Glutamatergic neuron (in vitro differentiated cells): ENCODE results near the gene UBR4. TPM values are rescaled to one million over a fixed set of nuclear protein-coding genes. Genes with fewer than 3 reads are reported as not detected.

Experiments
- DNase-seq: peaks from one replicate; pipeline ENCODE4 v3.0.0; 2022
- H3K27ac Mint-ChIP-seq: one replicate; pipeline ENCODE4 v1.8.0; 2020; ENCODE audit warnings: mild to moderate bottlenecking, mixed read lengths, inconsistent platforms; ENCODE audit not compliant: unreplicated experiment
- H3K27me3 Mint-ChIP-seq: one replicate; pipeline ENCODE4 v1.8.0; 2020; ENCODE audit warnings: mild to moderate bottlenecking, moderate library complexity, mixed read lengths, inconsistent platforms; ENCODE audit not compliant: unreplicated experiment
- H3K36me3 Mint-ChIP-seq: one replicate; pipeline ENCODE4 v1.8.0; 2020; ENCODE audit warnings: mild to moderate bottlenecking, mixed read lengths, inconsistent platforms; ENCODE audit not compliant: unreplicated experiment
- H3K4me1 Mint-ChIP-seq: one replicate; pipeline ENCODE4 v1.8.0; 2020; ENCODE audit warnings: mild to moderate bottlenecking, low read depth, mixed read lengths, inconsistent platforms; ENCODE audit not compliant: unreplicated experiment
- H3K4me3 Mint-ChIP-seq: one replicate; pipeline ENCODE4 v1.8.0; 2020; ENCODE audit warnings: mild to moderate bottlenecking, mixed read lengths, inconsistent platforms; ENCODE audit not compliant: unreplicated experiment
- H3K9me3 Mint-ChIP-seq: one replicate; pipeline ENCODE4 v1.8.0; 2020; ENCODE audit warnings: mild to moderate bottlenecking, moderate library complexity, mixed read lengths, inconsistent platforms; ENCODE audit not compliant: unreplicated experiment
- total RNA-seq: library from RNA; stranded (reverse); fragmentation: NEBNext Ultra II Directional; extraction: Animal tissue kit (Norgen Biotek cat#: 25700); gene quantifications from one replicate; pipeline ENCODE4 v1.2.1, GENCODE V29; 2021; ENCODE audit not compliant: unreplicated experiment
- TF ChIP-seq, protein P1 (sequence below): fragments of 200-600 bp; sonication (generic); IDR thresholded peaks from one replicate; pipeline ENCODE4 v1.5.0; 2021; ENCODE audit not compliant: partially characterized antibody, unreplicated experiment

The UBR4 gene
- total RNA-seq, 1 donor from 2014 or later, result 176 TPM

DNA sequence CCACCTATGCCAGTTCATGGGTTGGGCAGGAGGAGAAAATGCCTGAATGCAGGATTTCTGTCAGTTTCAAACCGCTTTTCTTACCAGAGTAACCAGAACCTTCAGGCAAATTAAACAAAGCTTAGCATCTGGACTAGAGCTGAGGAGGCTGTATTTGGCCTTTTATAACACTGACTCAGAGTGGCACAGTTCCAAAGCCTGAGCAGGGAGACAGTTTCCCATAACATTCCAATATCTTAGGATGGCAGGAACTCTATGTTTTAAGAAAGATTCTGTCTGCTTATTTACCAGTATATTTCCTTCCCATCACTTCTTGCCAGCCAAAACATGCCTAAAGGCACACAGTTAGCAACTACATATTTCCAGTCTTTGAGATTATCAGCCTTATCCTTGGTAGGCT lies 46.8 kb downstream of the UBR4 start:
- peaks cover 1% of the 10 kb centered on the region for H3K9me3 Mint-ChIP-seq
- H3K4me3 Mint-ChIP-seq, result no peak overlapping the region
- no peak for DNase-seq
- peaks cover 3% of the 10 kb centered on the region for H3K27me3 Mint-ChIP-seq
- H3K4me1 Mint-ChIP-seq, result no peaks in the 10 kb centered on the region
- peaks cover 4% of the 10 kb centered on the region for H3K36me3 Mint-ChIP-seq
- TF ChIP-seq, protein P1, sequence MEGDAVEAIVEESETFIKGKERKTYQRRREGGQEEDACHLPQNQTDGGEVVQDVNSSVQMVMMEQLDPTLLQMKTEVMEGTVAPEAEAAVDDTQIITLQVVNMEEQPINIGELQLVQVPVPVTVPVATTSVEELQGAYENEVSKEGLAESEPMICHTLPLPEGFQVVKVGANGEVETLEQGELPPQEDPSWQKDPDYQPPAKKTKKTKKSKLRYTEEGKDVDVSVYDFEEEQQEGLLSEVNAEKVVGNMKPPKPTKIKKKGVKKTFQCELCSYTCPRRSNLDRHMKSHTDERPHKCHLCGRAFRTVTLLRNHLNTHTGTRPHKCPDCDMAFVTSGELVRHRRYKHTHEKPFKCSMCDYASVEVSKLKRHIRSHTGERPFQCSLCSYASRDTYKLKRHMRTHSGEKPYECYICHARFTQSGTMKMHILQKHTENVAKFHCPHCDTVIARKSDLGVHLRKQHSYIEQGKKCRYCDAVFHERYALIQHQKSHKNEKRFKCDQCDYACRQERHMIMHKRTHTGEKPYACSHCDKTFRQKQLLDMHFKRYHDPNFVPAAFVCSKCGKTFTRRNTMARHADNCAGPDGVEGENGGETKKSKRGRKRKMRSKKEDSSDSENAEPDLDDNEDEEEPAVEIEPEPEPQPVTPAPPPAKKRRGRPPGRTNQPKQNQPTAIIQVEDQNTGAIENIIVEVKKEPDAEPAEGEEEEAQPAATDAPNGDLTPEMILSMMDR, result no peak
- no peak overlapping the region for H3K27ac Mint-ChIP-seq

GRCh38 chr1:19160831-19161230 lies 49.2 kb downstream of the UBR4 start:
- H3K36me3 Mint-ChIP-seq, result peaks cover 4% of the 10 kb centered on the region
- H3K27me3 Mint-ChIP-seq, result peaks cover 3% of the 10 kb centered on the region
- no peak overlapping the region for H3K27ac Mint-ChIP-seq
- H3K4me3 Mint-ChIP-seq, result no peak overlapping the region
- no peak for DNase-seq
- H3K9me3 Mint-ChIP-seq, result peaks cover 1% of the 10 kb centered on the region
- H3K4me1 Mint-ChIP-seq, result no peaks in the 10 kb centered on the region
- TF ChIP-seq, protein P1, result no peak

DNA sequence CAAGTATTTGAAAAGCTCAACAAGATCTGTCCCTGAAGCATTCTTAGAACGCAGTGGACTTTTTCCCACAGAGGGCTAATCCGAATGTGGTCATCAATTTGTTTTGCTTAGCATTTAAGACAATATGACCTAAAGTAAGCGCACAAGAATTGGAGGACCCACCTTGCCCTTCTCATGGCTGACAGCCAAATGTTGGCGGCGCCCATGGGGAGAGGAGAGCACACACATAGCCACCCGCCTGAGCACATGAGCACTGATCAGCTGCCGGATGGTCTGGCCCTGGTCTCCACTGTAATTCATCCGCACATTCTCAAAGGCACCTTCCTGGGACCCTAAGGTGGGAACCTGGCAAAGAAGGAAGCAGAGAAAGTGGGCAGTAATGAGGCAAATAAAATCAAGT lies 52.4 kb downstream of the UBR4 start:
- TF ChIP-seq, protein P1, result no peak
- H3K4me3 Mint-ChIP-seq, result no peak overlapping the region
- H3K27me3 Mint-ChIP-seq, result peaks cover 3% of the 10 kb centered on the region
- no peaks in the 10 kb centered on the region for H3K4me1 Mint-ChIP-seq
- H3K9me3 Mint-ChIP-seq, result peaks cover 1% of the 10 kb centered on the region
- no peak overlapping the region for H3K27ac Mint-ChIP-seq
- DNase-seq, result no peak
- H3K36me3 Mint-ChIP-seq, result peaks cover 4% of the 10 kb centered on the region

GRCh38 chr1:19156676-19157075 lies 53.4 kb downstream of the UBR4 start:
- TF ChIP-seq, protein P1, result no peak

DNA sequence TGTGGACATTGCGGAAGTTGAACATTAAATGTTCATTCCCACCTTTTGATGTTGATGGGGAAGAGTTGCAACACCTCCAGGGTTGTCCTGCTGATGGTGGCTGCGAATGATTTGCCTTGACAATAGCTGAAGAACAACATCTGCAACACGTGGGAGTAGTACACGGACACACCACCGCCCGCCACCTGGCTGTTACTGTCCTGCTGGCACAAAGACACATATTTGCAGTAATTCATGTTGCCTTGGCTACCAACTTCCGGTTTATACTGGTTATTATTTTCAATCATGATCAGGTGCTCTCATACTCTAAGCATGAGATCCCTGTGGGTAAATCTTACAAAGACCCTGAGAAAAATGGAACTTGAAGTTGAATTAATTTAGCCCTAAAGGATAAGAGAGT lies 55.2 kb downstream of the UBR4 start:
- DNase-seq, result no peak
- Mint-ChIP-seq H3K4me1 (no peaks in the 10 kb centered on the region), H3K4me3 (no peak overlapping the region), H3K9me3 (no peaks in the 10 kb centered on the region), H3K27ac (no peak overlapping the region), H3K36me3 (no peaks in the 10 kb centered on the region), H3K27me3 (peaks cover 1% of the 10 kb centered on the region)
- TF ChIP-seq, protein P1, result no peak

More at GRCh38 chr1:19156676-19157075, 53.4 kb downstream of the UBR4 start:
- Mint-ChIP-seq H3K27ac (no peak overlapping the region), H3K9me3 (peaks cover 1% of the 10 kb centered on the region), H3K27me3 (peaks cover 1% of the 10 kb centered on the region), H3K4me1 (no peaks in the 10 kb centered on the region), H3K4me3 (no peak overlapping the region), H3K36me3 (peaks cover 4% of the 10 kb centered on the region)
- no peak for DNase-seq
